ENCODE measurements around the gene VAPA. TPM values are rescaled to one million over a fixed set of nuclear protein-coding genes. Genes with fewer than 3 reads are reported as not detected.
A peak's percentile ranks its signal among the peaks of the same experiment; 100 is the strongest.
"Not testable (repeated sequence)": the region's sequence is repeated elsewhere in the genome, so short reads cannot be mapped to it uniquely, and the experiment has no call there.

VAPA gene
- polyA plus RNA-seq, 3 donors: 195 to 237 (median 212) TPM

GRCh38 chr18:9911226-9911625, 2.6 kb upstream of the VAPA start:
- no peak for DNase-seq

GRCh38 chr18:9912285-9912684, 1.5 kb upstream of the VAPA start:
- DNase-seq: not testable (repeated sequence)

DNA sequence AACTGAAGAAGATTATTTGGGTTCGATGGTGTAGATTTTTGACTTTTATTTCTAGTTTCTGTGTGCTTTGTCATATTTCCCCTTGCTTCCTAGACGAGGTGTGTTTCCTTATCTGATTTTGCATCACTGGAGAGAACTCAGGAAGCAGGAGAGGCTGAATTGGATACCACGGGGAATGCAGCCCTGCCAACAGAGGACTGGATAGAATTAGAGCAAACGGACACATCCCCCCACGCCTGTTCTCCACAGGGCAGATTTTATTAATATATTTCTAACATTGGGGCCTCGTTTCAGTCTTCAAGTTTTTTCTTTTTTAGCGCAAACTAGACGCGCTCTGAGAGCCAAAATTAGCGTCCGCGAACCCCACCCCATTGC, 678 bp upstream of the VAPA start:
- DNase-seq: no peak

DNA sequence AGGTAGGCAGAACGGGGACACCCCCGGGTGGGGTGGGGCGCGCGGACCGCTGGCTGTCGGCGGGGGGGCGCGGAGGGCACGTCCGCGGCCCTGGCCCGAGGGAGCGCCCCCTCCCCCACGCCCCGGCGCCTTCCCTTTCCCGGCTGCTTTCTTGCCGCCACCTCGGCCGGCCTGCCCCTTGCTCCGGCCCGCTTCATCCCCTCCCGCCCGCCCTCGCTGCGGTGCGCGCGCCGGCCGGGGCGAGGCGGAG, 443 bp downstream of the VAPA start:
- peak; percentile 42 for DNase-seq

DNA sequence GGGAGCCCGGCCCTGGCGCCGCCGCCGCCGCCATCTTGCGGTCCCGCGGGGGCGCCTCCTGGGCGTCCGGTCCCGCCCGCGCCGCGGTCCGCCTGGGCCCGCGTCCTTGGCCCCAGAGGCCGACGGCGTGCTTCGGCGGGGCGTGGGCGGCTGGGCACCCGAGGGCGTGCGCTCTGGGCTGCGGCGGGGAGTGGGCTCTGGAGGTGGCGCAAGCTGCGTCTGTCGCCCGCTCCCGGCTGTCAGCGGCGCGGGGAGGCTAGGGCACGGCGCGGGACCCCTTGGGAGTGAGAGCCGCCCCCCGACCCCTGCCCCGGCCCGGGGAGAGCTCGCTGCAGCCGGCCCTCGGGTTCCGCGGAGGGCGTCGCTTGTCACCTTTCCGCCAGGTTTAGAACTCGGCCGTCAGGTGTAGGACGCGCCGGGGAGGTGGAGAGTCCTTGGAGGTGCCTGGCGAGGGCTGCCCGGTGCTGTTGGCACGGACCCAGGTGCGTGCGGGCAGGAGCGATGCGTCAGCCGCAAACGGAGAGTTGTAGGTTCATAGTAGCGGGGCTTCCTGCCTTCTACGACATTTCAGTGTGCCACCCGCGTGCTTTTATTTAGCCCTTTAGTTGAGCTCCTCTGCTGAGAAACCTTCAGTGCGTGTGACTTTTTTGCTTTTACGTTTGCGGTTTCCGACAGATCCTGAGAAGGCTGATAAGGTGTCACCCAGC, 921 bp downstream of the VAPA start:
- peak; percentile 44 for DNase-seq

GRCh38 chr18:9915291-9916076, 1.7 kb downstream of the VAPA start:
- DNase-seq: no peak

- no peak for DNase-seq
Measured at GRCh38 chr18:9916077-9916639, 2.3 kb downstream of the VAPA start.

- no peak for DNase-seq
Measured at GRCh38 chr18:9916808-9917207, 3.0 kb downstream of the VAPA start.

GRCh38 chr18:9918016-9918680, 4.3 kb downstream of the VAPA start:
- DNase-seq: no peak

- DNase-seq: no peak
Measured at GRCh38 chr18:9919564-9920232, 5.9 kb downstream of the VAPA start.

- no peak for DNase-seq
Measured at GRCh38 chr18:9922592-9923311, 8.9 kb downstream of the VAPA start.

- DNase-seq: no peak
Measured at GRCh38 chr18:9924371-9924943, 10.6 kb downstream of the VAPA start.

DNA sequence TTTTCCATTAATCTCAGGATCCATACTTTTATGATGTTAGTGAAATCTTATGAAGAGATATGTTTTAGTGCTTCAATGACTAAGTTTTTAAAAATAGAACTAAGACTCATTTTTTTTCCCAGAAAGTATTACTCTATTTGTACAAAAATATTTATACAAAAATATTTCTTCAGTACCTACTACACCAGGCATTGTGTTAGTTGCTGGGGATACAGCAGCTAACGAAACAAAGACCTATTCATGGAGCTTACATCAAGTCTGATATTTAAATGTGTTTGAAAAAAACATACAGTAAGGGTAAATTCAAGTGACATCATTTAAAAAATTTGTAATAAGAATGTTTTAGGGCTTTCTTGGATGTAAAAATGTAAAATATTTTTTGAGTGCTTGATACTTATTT, 11.6 kb downstream of the VAPA start:
- no peak for DNase-seq

DNA sequence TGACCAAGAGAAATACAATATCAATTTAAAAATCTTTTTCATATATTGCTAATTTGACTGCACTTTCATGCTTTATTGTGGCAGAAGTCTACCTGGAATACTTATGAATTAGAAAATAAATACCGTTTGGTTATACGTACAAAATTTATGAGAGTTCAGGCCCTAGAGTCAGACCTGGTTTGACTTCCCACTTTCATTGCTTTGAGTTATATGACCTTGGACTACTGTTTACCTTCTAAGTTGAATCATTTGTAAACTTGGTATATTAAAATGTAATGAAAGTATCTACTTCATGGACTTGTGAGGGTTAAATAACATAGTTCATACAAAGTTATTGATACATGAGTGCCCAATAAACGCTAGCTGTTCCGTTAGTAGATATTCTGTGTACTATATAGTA, 12.0 kb downstream of the VAPA start:
- no peak for DNase-seq

- DNase-seq: no peak
Measured at GRCh38 chr18:9926223-9926894, 12.5 kb downstream of the VAPA start.

DNA sequence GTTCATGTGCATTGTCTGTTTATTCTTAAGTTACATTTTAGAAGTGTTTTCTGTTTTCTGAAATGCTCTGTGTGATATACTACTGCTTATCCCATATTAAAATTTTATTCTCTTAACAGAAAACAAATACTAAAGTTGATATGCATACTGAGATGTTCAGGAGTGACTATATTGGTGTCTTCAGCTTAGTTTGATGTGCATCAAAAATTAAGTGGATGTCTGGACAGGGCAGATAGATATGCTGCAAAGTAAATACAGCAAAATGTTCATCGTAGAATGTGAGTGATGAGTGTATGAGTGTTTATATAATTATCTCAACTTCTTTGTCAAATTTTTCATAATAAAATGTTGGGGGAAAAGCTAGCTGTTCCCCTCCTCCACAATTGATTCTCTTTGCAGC, 13.2 kb downstream of the VAPA start:
- DNase-seq: no peak

DNA sequence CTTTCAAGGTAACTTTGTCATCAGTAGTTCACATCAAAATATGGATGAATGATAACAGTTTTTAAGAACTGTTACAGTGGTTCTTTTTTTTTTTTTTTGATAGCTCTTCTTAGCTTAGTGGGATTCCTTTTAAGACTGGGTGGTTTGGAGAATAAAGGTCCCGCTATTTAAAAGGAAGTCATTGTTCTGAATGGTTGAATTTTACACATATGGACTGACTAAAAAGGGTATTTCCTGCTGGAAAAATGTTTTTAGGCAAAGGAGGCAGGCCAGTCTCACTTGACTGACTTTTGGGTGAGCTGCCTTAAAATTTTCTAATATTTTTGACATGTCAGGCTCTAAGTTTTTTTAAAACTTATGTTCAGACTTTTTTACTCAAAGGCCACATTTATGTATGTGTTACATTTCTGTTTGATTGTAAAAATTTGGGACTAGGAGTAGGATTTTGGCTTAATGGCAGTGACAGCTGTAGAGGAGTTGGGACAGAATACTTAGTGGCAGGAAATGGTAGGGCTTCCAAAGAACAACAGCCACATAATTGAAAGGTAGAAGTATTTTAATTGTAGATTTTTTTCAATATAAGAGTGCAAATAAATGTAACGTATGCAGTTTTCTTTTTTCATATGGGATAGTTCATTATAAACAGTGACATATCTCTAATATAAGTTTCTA, 13.7 kb downstream of the VAPA start:
- no peak for DNase-seq

DNA sequence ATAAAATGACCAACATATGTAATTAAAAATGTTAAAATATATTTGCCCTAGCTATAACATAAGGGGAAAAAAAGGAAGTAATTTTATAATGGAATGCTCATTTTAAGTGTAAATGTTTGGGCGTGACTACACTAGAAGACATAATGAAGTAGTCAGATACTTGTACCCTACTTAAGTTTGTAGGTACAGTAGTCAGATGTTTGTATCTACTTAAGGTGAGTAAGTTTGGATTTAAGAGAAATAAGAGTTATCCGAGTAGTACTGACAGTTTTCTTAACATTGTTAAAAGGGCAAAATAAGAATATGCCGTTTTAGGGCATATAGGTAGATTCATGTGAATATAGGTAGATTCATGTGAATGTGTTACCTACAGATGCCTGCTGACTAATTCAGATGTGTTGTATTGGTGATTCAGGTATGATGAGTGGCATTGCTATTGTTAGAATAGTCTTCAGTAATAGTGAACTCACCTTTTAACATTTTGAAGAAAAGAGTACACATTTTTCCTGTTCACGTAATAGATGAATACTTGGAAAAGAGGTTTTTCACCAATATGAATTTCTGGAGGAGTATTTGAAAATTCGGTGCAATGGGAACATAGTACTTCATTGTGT, 14.9 kb downstream of the VAPA start:
- DNase-seq: no peak

GRCh38 chr18:9930299-9930884, 16.6 kb downstream of the VAPA start:
- DNase-seq: no peak
